Stimulated activated CD4-positive, alpha-beta T cell treated with anti-CD3 and anti-CD28 coated beads, Interleukin-15, amount 100 ng/mL, for 48 hours (primary cell): Measurements from ENCODE around the gene ATP6V0B.

Source experiments
- DNase-seq, 2 donors: peaks; one replicate each; pipeline ENCODE4 v3.0.0-alpha.2; 2020; ENCODE audit warnings: low read depth in 2 of 2

ATP6V0B gene

GRCh38 chr1:44002606-44003157, 27.9 kb downstream of the ATP6V0B start:
- DNase-seq: no peak

- DNase-seq: no peak
These were observed 33.5 kb downstream of the ATP6V0B start for GRCh38 chr1:44008259-44008658.

- DNase-seq: no peak
These were observed 36.2 kb downstream of the ATP6V0B start for GRCh38 chr1:44010935-44011471.

GRCh38 chr1:44012404-44012803, 37.6 kb downstream of the ATP6V0B start:
- DNase-seq: no peak

- no peak for DNase-seq
These were observed 38.3 kb downstream of the ATP6V0B start for GRCh38 chr1:44012941-44013609.

GRCh38 chr1:44013949-44014348, 39.2 kb downstream of the ATP6V0B start:
- DNase-seq: no peak

- no peak for DNase-seq
These were observed 39.8 kb downstream of the ATP6V0B start for GRCh38 chr1:44014365-44015104.

GRCh38 chr1:44015206-44015605, 40.4 kb downstream of the ATP6V0B start:
- no peak for DNase-seq

- no peak for DNase-seq
These were observed 41.5 kb downstream of the ATP6V0B start for GRCh38 chr1:44016041-44016889.

GRCh38 chr1:44016890-44017400, 42.2 kb downstream of the ATP6V0B start:
- no peak for DNase-seq

- DNase-seq: no peak
These were observed 44.7 kb downstream of the ATP6V0B start for GRCh38 chr1:44019466-44019948.

- no peak for DNase-seq
These were observed 45.7 kb downstream of the ATP6V0B start for GRCh38 chr1:44020464-44020863.

- no peak for DNase-seq
These were observed 46.4 kb downstream of the ATP6V0B start for GRCh38 chr1:44021156-44021555.

GRCh38 chr1:44021581-44022321, 47.0 kb downstream of the ATP6V0B start:
- no peak for DNase-seq

GRCh38 chr1:44024031-44024902, 49.5 kb downstream of the ATP6V0B start:
- DNase-seq: no peak

GRCh38 chr1:44024903-44025525, 50.3 kb downstream of the ATP6V0B start:
- DNase-seq: no peak

GRCh38 chr1:44025816-44026215, 51.1 kb downstream of the ATP6V0B start:
- DNase-seq: no peak

- DNase-seq: no peak
These were observed 52.6 kb downstream of the ATP6V0B start for GRCh38 chr1:44027320-44027719.
